Heart left ventricle (tissue), 13 donors: Measurements from ENCODE around the gene FBXO30.

Experiments
- CTCF ChIP-seq, 12 donors: fragments of 200-600 bp; sonication (generic) in 4 of 12; IDR thresholded peaks; one replicate each; pipeline versions ENCODE4 v1.5.0 to v1.8.0; 2018 to 2022; ENCODE audit warnings: antibody characterized with exemption in 12 of 12, mild to moderate bottlenecking in 5 of 12
- POLR2A ChIP-seq, 2 donors: fragments of 450-650 bp; IDR thresholded peaks; one replicate each; pipeline ENCODE4 v1.6.1; 2017; ENCODE audit warnings: antibody characterized with exemption in 2 of 2, mild to moderate bottlenecking in 2 of 2, moderate library complexity in 2 of 2
- donor health status: ischemic (EF 13 %, LVEDD 7.1; RV severe dilation, severe dysfunction).
- donor health status: DM: no; HTN: yes; CAD: no.
- donor health status: DM: no; HTN: no; CAD: no.
- donor health status: ischemic (EF 25% LVEDD 6.9; RV normal size, moderate dysfunction).
- donor health status: ischemic (EF 25% LVEDD 5.7; RV mildly dilated, moderate dysfunction).
- donor health status: ischemic (EF 35%, LVEDD 5.7; RV mildly dilated, moderate dysfunction).
- donor health status: nonischemic (EF 11% LVEDD 7.7; RV severe dilation, severe dysfunction).
- donor health status: DM: yes; HTN: yes; CAD: no.
- donor health status: PGD.
- donor health status: ischemic (EF 29% LVEDD 5.4; RV normal size, mild dysfunction).
- donor health status: nonischemic (EF 23%, LVEDD 6.1; RV moderate dilation, normal function).

- TF ChIP-seq POLR2A (IDR thresholded peaks at IDR 0.05), result peak; percentile 26 to 91
- peak in 3 of 12 donors; percentile 7 to 26 (median 9) for TF ChIP-seq CTCF (IDR thresholded peaks at IDR 0.05)
Measured at GRCh38 chr6:145814501-145815308, at the start of gene FBXO30.
